HEK293T (cell line): Measurements from ENCODE around the gene INTS2.

Experiments used
- BHLHE40 ChIP-seq: fragments of 450-650 bp; IDR thresholded peaks from 2 replicates; pipeline ENCODE4 v1.6.1; 2016; ENCODE audit warnings: mild to moderate bottlenecking, moderate library complexity, borderline replicate concordance
- ELF4 ChIP-seq: fragments of 450-650 bp; IDR thresholded peaks from 2 replicates; pipeline ENCODE4 v1.6.1; 2017; ENCODE audit warnings: antibody characterized with exemption
- FOXK2 ChIP-seq: fragments of 450-650 bp; IDR thresholded peaks from 2 replicates; pipeline ENCODE4 v1.6.1; 2016; ENCODE audit warnings: mild to moderate bottlenecking
- HDGF ChIP-seq: fragments of 450-650 bp; IDR thresholded peaks from 2 replicates; pipeline ENCODE4 v1.6.1; 2017; ENCODE audit warnings: antibody characterized with exemption, borderline replicate concordance
- SP1 ChIP-seq: fragments of 450-650 bp; IDR thresholded peaks from 2 replicates; pipeline ENCODE4 v1.6.1; 2017

DNA sequence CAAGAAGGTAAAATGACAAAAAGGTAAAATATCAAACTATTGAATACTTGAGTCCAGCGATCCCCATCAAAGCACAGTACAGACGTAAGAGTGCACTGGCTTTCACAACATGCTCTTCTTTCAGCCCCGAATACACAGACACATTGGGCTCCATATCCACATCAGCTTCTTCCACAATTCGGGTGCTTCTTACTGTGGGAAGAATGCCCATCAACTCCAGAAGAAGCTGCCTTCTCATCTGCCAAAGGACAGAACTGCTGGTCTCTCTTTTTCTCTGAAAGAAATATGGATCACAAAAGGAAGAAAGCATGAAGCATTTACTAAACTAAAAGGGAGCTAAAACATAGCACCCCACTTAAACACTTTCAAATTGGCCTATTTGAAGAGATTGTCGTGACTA, 20.4 kb downstream of the INTS2 start:
- TF ChIP-seq ELF4: no peak
- no peak for TF ChIP-seq BHLHE40
- no peak for TF ChIP-seq HDGF
- no peak for TF ChIP-seq SP1
- TF ChIP-seq FOXK2: no peak
